MM.1S (cell line): Measurements from ENCODE around the gene AJM1.

ENCODE experiments used
- EZH2phosphoT487 ChIP-seq: fragments of 300-600 bp; sonication (generic); IDR thresholded peaks from 2 replicates; pipeline ENCODE4 v1.6.1; 2018; ENCODE audit warnings: antibody characterized with exemption, low read length
- TF ChIP-seq, protein P1 (sequence below): fragments of 300-600 bp; sonication (generic); IDR thresholded peaks from 2 replicates; pipeline ENCODE4 v1.5.1; 2016; ENCODE audit warnings: antibody characterized with exemption, low read length, mixed read lengths

DNA sequence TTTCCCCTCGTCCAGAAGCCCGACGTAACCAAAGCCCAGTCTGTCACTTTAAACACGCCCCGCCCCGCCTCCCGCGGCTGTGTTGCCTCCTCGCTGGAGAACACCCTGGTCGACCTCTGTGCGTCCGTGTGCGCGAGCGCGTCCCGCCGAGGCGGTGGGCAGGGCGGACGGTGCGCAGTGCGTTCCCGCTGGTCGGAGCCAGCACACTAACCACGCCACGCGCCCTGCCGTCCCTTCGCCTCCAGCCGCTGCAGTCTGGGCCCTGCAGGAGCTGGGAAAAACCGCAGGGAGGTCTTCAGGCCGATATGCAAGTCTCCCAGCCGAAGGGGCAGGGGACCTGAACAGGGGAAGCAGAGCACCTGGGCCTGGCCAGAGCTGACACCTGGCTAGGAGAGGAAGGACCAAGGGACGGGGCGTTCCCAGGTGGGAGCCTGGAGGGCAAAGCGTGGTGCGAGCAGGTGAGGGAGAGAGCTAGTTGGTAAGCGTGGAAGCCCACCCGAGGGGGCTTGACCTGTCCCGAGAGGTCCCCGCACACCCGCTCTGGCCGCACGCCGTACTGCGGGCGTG, 5.6 kb downstream of the AJM1 start:
- TF ChIP-seq, protein P1, sequence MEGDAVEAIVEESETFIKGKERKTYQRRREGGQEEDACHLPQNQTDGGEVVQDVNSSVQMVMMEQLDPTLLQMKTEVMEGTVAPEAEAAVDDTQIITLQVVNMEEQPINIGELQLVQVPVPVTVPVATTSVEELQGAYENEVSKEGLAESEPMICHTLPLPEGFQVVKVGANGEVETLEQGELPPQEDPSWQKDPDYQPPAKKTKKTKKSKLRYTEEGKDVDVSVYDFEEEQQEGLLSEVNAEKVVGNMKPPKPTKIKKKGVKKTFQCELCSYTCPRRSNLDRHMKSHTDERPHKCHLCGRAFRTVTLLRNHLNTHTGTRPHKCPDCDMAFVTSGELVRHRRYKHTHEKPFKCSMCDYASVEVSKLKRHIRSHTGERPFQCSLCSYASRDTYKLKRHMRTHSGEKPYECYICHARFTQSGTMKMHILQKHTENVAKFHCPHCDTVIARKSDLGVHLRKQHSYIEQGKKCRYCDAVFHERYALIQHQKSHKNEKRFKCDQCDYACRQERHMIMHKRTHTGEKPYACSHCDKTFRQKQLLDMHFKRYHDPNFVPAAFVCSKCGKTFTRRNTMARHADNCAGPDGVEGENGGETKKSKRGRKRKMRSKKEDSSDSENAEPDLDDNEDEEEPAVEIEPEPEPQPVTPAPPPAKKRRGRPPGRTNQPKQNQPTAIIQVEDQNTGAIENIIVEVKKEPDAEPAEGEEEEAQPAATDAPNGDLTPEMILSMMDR = no peak
- TF ChIP-seq EZH2phosphoT487 = no peak
